HG02610 (cell line): Measurements from ENCODE around the gene TNK1.

Source experiments
- ATAC-seq: cut with Tn5 transposase; IDR thresholded peaks from one replicate; pipeline ENCODE4 v1.9.1; 2021; ENCODE audit warnings: mild to moderate bottlenecking, moderate library complexity; ENCODE audit not compliant: unreplicated experiment

Gene TNK1

GRCh38 chr17:7408863-7409262 lies 28.0 kb downstream of the TNK1 start:
- ATAC-seq: no peak

DNA sequence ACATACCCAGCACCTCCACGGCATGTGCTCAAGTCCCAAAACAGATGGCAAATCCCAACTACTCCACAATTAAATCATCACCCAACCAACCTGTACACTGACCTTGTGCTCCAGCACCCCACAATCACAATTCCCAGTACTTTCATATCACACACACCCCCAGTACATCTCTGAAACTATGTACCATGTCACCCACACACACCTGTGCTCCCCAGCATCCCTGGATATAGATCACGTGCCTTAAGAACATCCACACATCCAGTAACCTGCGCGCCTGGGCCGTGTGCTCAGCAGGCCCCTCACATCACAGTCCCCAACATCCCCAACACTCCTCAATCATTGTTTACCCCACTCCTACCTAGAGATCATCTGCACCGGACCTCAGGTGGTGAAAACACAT lies 28.8 kb downstream of the TNK1 start:
- ATAC-seq: no peak

GRCh38 chr17:7410634-7411426 lies 29.9 kb downstream of the TNK1 start:
- ATAC-seq: no peak

DNA sequence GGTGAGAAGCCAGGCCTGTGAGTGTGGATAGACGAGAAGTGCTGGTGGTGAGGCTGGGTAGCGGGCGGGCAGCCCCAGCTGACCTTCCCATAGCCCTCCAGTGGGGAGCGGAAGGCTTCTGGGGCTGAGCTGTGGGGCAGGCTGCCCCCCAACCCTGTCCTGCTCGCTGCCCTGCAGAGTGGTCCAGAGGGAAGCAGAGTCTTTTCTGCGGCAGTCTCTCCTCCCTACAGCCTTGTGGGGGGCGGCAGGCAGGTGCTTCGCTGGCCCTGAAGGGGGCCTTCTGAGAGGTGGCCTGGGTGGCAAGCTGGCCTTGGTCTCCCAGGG lies 30.5 kb downstream of the TNK1 start:
- no peak for ATAC-seq

GRCh38 chr17:7413346-7413985 lies 32.6 kb downstream of the TNK1 start:
- no peak for ATAC-seq

DNA sequence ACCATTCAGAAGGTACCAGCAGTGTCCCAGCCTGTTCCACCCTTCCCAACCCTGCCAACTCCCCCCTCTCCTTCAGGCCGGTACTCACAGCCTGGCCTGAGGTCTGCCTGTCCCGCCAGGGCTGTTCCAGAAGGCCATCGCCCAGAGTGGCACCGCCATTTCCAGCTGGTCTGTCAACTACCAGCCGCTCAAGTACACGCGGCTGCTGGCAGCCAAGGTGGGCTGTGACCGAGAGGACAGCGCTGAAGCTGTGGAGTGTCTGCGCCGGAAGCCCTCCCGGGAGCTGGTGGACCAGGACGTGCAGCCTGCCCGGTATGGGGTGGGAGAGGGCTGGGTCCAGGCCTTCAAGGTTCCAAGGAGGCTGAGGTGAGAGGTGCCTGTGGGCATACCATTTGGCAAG lies 33.9 kb downstream of the TNK1 start:
- ATAC-seq: no peak

- ATAC-seq: no peak
Observed at GRCh38 chr17:7415784-7416183, 34.9 kb downstream of the TNK1 start.

DNA sequence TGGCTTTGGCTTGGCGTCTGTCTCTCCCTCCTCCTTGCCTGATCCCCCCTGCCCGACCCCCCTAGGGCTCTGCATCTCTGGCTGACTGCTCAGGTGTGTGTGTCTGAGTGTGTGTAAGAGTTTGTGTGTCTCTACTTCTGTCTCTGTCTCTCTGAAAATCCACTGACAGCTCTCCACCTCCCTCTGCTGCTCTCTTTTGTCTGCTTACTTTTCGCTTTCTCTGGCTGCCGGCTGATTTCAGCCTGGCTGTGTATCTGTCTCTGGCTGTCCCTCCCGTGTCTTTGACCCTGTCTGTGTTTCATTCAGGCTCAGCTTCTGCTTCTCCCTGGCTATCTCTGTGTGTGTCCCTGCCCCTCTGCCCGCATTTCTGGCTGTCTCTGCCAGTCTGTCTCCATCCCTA lies 35.4 kb downstream of the TNK1 start:
- ATAC-seq: no peak

GRCh38 chr17:7417056-7417655 lies 36.3 kb downstream of the TNK1 start:
- no peak for ATAC-seq

DNA sequence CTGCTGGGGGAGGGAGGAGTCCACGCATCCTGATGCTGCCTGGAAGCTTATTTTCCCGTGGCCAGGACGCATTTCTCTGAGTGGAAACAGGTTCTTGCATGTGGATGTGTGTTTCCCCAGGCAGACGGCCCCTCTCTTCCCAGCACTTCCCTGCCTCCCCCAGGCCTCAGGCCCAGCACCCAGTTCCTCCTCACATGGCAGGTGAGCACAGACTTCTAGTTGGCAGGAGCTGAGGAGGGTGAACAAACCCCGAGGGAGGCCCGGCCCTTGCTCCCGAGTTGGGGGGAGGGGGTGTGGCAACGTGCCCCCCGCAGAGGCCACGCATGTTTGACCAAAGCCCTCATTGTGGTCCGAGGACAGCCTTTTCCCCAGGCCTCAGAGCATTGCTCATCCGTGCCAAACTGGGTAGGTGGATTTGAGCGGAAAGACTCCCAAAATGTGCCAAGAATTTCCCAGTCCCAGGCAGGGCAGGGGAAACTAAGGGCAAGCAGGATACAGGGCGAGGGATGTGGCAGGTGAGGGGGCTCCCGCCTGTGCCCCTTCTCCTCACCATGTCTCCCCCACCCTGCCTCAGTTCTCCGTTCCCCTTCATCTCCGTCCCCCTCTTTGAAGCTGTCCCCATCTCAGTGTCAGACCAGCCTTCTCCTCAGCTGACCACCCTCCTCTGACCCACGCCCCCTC lies 37.7 kb downstream of the TNK1 start:
- no peak for ATAC-seq

GRCh38 chr17:7419819-7420610 lies 39.1 kb downstream of the TNK1 start, which contains the start of gene SPEM1:
Gene SPEM1, plus strand, starts transcription at chr17:7420324. Its CDS starts 61 bp downstream, at chr17:7420385.
- ATAC-seq: no peak

DNA sequence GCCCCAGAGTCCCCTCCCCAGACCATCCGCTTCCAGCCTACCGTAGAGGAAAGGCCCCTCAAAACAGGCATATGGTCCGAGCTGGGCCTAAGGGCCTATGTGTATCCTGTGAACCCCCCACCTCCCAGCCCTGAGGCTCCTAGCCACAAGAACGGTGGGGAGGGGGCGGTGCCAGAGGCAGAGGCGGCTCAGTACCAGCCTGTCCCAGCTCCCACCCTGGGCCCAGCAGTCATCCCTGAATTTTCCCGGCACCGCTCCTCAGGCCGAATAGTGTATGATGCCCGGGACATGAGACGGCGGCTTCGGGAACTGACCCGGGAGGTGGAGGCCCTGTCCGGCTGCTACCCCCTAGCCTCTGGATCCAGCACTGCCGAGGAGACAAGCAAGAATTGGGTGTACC lies 40.3 kb downstream of the TNK1 start:
- ATAC-seq: no peak

GRCh38 chr17:7423679-7424078 lies 42.8 kb downstream of the TNK1 start:
- ATAC-seq: no peak

DNA sequence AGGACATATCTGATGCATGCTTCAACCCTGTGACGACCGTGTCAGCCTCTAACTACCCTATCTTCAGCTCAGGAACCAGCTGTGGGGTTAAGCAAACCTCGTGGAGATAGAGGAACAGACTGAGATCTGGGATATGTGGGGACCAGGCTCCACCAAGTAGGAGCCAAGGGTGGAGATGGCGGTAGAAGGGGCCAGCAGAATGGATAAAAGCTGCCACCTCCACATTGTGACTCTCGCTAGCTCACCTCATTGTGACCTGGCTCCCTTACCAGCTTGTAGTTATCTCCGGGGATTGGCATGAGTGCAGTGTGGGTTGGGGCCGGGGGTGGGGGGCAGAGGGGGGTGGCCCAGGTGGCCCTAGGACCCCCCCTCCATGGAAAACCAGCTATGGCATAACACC lies 44.4 kb downstream of the TNK1 start, which contains the start of gene SPEM2:
Gene SPEM2, plus strand, starts transcription at position 301 of the 400 bp plus-strand sequence. Its CDS starts 73 bp downstream, at position 374.
- ATAC-seq: no peak

- no peak for ATAC-seq
Observed at GRCh38 chr17:7425756-7426155, 44.9 kb downstream of the TNK1 start.

- ATAC-seq: no peak
Observed at GRCh38 chr17:7426203-7426863, 45.4 kb downstream of the TNK1 start.

DNA sequence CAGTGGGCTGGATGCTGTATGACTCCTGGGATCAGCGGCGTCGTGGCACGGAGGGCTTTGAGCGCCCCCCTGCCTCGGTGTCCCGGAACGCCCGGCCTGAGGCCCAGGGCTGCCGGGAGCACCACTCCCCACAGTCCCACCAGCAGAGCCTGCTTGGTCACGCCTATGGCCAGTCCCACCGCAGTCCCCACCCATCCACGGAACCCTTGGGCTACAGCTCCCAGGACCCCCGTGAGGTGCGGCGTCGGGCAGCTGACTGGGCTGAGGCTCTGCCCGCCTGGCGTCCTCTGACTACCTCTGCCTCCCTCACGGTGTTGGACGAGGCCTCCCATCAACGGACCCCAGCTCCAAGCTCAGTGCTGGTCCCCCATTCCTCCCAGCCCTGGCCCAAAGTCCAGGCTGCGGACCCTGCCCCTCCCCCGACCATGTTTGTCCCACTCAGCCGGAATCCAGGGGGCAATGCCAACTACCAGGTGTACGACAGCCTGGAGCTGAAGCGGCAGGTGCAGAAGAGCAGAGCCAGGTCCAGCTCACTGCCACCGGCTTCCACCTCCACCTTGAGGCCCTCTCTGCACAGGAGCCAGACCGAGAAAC lies 46.1 kb downstream of the TNK1 start:
- ATAC-seq: no peak

DNA sequence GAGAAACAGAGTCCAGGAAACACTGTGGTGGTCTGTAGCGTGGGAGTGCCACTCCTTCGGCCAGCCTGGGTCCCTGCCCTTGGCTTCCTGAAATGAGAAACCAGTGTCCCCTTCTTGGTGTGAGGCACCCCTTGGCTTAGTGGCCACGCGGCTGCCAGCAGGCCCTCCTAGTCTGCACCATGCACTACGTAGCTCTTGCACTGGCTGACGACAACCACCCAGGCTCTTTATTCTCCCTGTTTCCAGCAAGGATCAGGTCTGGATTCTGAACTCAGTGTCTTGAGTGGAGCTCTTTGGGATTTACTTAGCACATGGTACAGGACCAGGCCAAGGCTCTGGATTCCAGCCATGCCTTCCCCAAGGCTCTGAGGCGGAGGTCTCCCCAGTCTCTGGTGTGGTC lies 46.7 kb downstream of the TNK1 start:
- ATAC-seq: no peak

GRCh38 chr17:7428557-7428956 lies 47.7 kb downstream of the TNK1 start, which contains the start of gene SPEM3:
Gene SPEM3, plus strand, starts transcription at chr17:7428857. Its CDS starts 46 bp downstream, at chr17:7428903.
- no peak for ATAC-seq

DNA sequence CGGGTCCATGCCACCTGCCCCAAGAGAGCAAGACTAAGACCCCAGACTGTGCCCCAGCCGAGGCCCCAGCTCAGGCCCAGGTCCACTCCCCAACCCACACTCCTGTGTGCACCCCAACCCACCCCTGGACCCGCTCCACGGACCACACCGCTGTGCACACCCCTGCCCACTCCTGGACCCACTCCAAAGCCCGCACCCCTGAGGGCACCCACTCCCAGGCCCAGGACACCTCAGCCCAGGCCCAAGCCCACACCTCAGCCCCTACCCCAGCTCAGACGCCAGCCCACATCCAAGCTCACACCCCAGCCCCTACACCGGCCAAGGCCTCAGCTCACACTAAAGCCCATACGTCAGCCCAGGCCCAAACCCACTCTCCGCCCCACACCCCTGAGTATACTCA lies 48.8 kb downstream of the TNK1 start:
- no peak for ATAC-seq
